GM21390 (cell line): ENCODE data around the gene SH3BP4.

ENCODE experiments used
- ATAC-seq: cut with Tn5 transposase; IDR thresholded peaks from one replicate; pipeline ENCODE4 v1.9.1; 2021; ENCODE audit not compliant: unreplicated experiment

The SH3BP4 gene

GRCh38 chr2:234981197-234982095 lies 29.6 kb downstream of the SH3BP4 start:
- ATAC-seq = no peak

GRCh38 chr2:234982096-234982834 lies 30.4 kb downstream of the SH3BP4 start:
- ATAC-seq = no peak

GRCh38 chr2:234983011-234983726 lies 31.4 kb downstream of the SH3BP4 start:
- ATAC-seq = no peak

GRCh38 chr2:234985608-234986245 lies 33.9 kb downstream of the SH3BP4 start:
- no peak for ATAC-seq

GRCh38 chr2:234986390-234986789 lies 34.6 kb downstream of the SH3BP4 start:
- no peak for ATAC-seq

GRCh38 chr2:234986876-234987720 lies 35.3 kb downstream of the SH3BP4 start:
- no peak for ATAC-seq

GRCh38 chr2:234987754-234988153 lies 35.9 kb downstream of the SH3BP4 start:
- no peak for ATAC-seq

GRCh38 chr2:234988491-234988890 lies 36.7 kb downstream of the SH3BP4 start:
- ATAC-seq = no peak

GRCh38 chr2:234989183-234989701 lies 37.4 kb downstream of the SH3BP4 start:
- no peak for ATAC-seq

- ATAC-seq = no peak
Measured at GRCh38 chr2:234990300-234990699, 38.5 kb downstream of the SH3BP4 start.

GRCh38 chr2:234991290-234991689 lies 39.5 kb downstream of the SH3BP4 start:
- no peak for ATAC-seq

GRCh38 chr2:234991793-234992192 lies 40.0 kb downstream of the SH3BP4 start:
- no peak for ATAC-seq

- no peak for ATAC-seq
Measured at GRCh38 chr2:234992196-234992595, 40.4 kb downstream of the SH3BP4 start.

GRCh38 chr2:234992624-234993349 lies 41.0 kb downstream of the SH3BP4 start:
- ATAC-seq = no peak

GRCh38 chr2:234993541-234993981 lies 41.7 kb downstream of the SH3BP4 start:
- no peak for ATAC-seq

- no peak for ATAC-seq
Measured at GRCh38 chr2:234994438-234995321, 42.9 kb downstream of the SH3BP4 start.

GRCh38 chr2:234995332-234996068 lies 43.7 kb downstream of the SH3BP4 start:
- no peak for ATAC-seq
